Calu3 (cell line): Measurements from ENCODE around the gene AAGAB. TPM values are rescaled to one million over a fixed set of nuclear protein-coding genes. Genes with fewer than 3 reads are reported as not detected.

ENCODE experiments used
- BruUV-seq: library from RNA; stranded (reverse); fragments of 400-500 nt; replicated peaks from 2 replicates; lab custom pipeline; 2021; lab: Mats Ljungman, UMichigan
- CTCF ChIA-PET: fragments of 300-600 bp; sonication (Branson Sonifier 250); formaldehyde crosslinking; loops from one replicate; lab custom pipeline; 2022; ENCODE audit warnings: antibody characterized with exemption; lab: Charles Lee
- DNase-seq: peaks from one replicate; pipeline ENCODE4 v3.0.0; 2022
- H3K27ac Mint-ChIP-seq: one replicate; pipeline ENCODE4 v1.8.0; 2022; ENCODE audit warnings: mixed read lengths; ENCODE audit not compliant: unreplicated experiment
- H3K27me3 Mint-ChIP-seq: one replicate; pipeline ENCODE4 v1.8.0; 2022; ENCODE audit warnings: mixed read lengths; ENCODE audit not compliant: unreplicated experiment
- H3K36me3 Mint-ChIP-seq: one replicate; pipeline ENCODE4 v1.8.0; 2022; ENCODE audit warnings: mild to moderate bottlenecking, moderate library complexity, mixed read lengths; ENCODE audit not compliant: insufficient read depth, unreplicated experiment
- H3K4me1 Mint-ChIP-seq: one replicate; pipeline ENCODE4 v1.8.0; 2022; ENCODE audit warnings: mild to moderate bottlenecking, low read depth, mixed read lengths; ENCODE audit not compliant: unreplicated experiment
- H3K4me3 Mint-ChIP-seq: one replicate; pipeline ENCODE4 v1.8.0; 2022; ENCODE audit warnings: mild to moderate bottlenecking, low read depth, moderate library complexity, mixed read lengths; ENCODE audit not compliant: unreplicated experiment
- H3K9me3 Mint-ChIP-seq: one replicate; pipeline ENCODE4 v1.8.0; 2022; ENCODE audit warnings: low read depth, mixed read lengths; ENCODE audit not compliant: unreplicated experiment
- CTCF ChIP-seq: fragments of 200-600 bp; IDR thresholded peaks from one replicate; pipeline ENCODE4 v1.8.0; 2022; ENCODE audit warnings: antibody characterized with exemption; ENCODE audit not compliant: unreplicated experiment
- intact Hi-C: fragments of 100-400 bp; cut with micrococcal nuclease; formaldehyde crosslinking; loops from one replicate; pipeline ENCODE4 v1.10.0; 2022; ENCODE audit not compliant: unreplicated experiment
- total RNA-seq: library from RNA; stranded (reverse); gene quantifications from 2 replicates; pipeline ENCODE4 v1.2.3, GENCODE V29; 2022

AAGAB gene
- total RNA-seq, 1 experiment from 2014 or later: 68.1 TPM

DNA sequence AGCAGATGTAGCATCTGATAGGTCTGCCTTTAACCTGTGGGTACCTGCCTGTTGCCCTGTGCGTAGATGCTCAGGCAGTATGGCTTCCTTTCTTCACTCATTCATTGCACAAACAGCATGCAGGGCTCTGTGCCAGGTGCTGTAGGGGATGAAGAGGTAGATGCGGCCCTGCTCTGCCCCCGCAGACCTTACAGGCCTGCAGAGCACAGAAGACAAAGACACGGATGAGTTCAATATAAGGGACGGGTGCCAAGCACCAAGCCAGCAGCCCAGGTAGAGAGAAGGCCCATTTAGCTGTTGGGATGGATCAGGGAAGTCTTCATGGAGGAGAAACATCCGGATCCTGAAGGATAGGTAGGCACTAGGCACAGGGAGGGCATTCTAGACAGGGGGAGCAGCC is 69.4 kb downstream of the AAGAB start:
- H3K4me3 Mint-ChIP-seq: no peak overlapping the region

DNA sequence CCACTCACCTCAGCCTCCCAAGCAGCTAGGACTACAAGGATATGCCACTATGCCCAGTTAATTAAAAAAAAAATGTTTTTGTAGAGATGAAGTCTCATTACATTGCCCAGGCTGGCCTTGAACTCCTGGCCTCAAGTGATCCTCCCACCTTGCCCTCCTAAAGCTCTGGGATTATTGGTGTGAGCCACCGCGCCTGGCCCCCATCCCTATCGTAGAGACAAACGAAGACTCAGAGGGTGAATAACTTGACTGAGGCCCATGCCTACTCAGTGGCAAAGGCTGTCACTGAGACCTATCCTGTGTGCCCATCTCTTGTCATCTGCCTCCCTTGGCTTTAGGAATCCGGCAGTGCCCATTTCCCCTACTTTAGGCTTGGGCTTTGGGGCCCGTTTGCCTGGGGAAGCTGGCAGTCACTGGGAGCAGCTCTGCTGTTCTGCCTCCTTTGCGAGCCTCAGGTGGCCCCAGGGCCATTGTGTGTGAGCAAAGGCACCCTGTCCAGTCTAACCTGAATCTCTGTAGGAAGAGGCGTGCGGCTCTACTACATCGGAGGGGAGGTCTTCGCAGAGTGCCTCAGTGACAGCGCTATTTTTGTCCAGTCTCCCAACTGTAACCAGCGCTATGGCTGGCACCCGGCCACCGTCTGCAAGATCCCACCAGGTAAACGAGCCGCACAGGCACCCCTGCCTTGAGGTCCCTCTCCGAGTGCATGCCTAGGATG is 70.1 kb downstream of the AAGAB start:
- no peak for DNase-seq
- no peak for TF ChIP-seq CTCF
- intact Hi-C loops: no loop called here
- no peaks in the 10 kb centered on the region for H3K9me3 Mint-ChIP-seq
- H3K36me3 Mint-ChIP-seq: peaks cover 91% of the 10 kb centered on the region
- H3K27ac Mint-ChIP-seq: no peak overlapping the region
- no peaks in the 10 kb centered on the region for H3K27me3 Mint-ChIP-seq
- H3K4me3 Mint-ChIP-seq: no peak overlapping the region
- no TSS peak for BruUV-seq
- CTCF ChIA-PET: interaction anchor here (0.6 to 0.7 kb wide), 2 partner anchors 29 to 135 kb away, joined by 4 to 6 read pairs; no protein-coding TSS in a partner anchor
- H3K4me1 Mint-ChIP-seq: peaks cover 17% of the 10 kb centered on the region

More for the DNA sequence above, 69.4 kb downstream of the AAGAB start:
- Mint-ChIP-seq H3K36me3 (peaks cover 91% of the 10 kb centered on the region), H3K9me3 (no peaks in the 10 kb centered on the region), H3K27me3 (no peaks in the 10 kb centered on the region), H3K27ac (peak overlapping the region; percentile 54), H3K4me1 (peaks cover 10% of the 10 kb centered on the region)
- intact Hi-C loops: no loop called here
- no TSS peak for BruUV-seq
- TF ChIP-seq CTCF: no peak
- no peak for DNase-seq
- CTCF ChIA-PET: interaction anchor here (1.5 kb wide), 1 partner anchor 10 kb away, joined by 3 read pairs; no protein-coding TSS in a partner anchor

DNA sequence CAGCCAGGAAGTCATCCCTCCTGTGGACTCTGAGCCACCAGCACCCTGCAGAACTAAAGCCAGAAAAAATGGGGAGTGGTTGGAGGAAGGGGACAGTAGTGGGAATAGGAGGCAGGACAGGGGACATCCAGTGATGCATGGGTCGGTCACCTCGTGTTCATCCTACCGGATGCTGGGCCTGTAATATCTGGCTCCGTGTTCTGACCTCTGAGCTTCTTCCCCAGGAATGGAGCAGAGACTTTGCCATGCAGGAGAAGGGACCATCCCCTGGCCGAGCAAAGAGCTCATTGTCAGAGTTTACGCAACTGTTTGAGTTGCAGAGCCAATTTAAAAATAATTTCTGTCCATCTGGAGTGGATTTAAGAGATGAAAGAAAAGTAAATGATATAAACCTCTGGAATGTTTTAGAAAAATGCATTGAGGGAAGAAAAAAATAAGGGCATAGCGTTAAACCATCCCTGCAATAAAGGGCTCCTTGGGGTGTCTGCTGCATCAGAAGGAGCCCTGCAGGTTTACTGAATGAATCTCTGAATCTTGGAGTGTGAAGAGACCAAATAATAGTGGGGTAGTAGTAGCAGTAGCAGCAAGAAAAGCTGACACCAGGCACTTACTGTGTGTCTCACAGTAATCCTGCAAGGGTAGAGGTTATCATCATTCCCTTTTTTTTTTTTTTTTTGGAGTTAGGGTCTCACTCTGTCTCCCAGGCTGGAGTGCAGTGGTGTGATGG is 70.9 kb downstream of the AAGAB start:
- BruUV-seq: no TSS peak
- TF ChIP-seq CTCF: no peak
- Mint-ChIP-seq H3K27ac (no peak overlapping the region), H3K27me3 (no peaks in the 10 kb centered on the region), H3K4me1 (peaks cover 19% of the 10 kb centered on the region), H3K4me3 (no peak overlapping the region), H3K9me3 (no peaks in the 10 kb centered on the region), H3K36me3 (peaks cover 88% of the 10 kb centered on the region)
- intact Hi-C loops: no loop called here
- no peak for DNase-seq
- CTCF ChIA-PET: interaction anchor here (0.6 to 0.7 kb wide), 4 partner anchors 28 to 252 kb away, joined by 3 to 6 read pairs (median 4); no protein-coding TSS in a partner anchor

DNA sequence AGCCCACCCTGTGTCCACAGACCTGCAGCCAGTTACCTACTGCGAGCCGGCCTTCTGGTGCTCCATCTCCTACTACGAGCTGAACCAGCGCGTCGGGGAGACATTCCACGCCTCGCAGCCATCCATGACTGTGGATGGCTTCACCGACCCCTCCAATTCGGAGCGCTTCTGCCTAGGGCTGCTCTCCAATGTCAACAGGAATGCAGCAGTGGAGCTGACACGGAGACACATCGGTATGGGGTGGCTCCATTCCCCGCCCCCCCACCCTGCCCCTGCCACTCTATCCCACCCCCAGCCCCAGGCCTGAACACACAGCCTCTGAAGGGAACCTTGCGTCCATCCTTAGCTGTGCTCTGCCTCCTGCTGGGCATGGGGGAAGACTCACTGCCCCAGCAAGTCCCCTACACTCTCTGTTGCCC is 73.2 kb downstream of the AAGAB start:
- Mint-ChIP-seq H3K36me3 (peaks cover 86% of the 10 kb centered on the region), H3K9me3 (no peaks in the 10 kb centered on the region), H3K27ac (no peak overlapping the region), H3K27me3 (no peaks in the 10 kb centered on the region), H3K4me3 (no peak overlapping the region), H3K4me1 (peaks cover 31% of the 10 kb centered on the region)
- TF ChIP-seq CTCF: no peak
- intact Hi-C loops: no loop called here
- DNase-seq: no peak
- no TSS peak for BruUV-seq
- CTCF ChIA-PET: no interaction called here
